GM19099 (cell line): Measurements from ENCODE around the gene MIEF1.

Source experiments
- POLR2A ChIP-seq: IDR thresholded peaks from 3 replicates; pipeline ENCODE4 v1.6.1; 2011; ENCODE audit warnings: low read depth; ENCODE audit not compliant: insufficient read length; ENCODE audit errors: extremely low read depth

The MIEF1 gene

GRCh38 chr22:39528080-39528661 is 26.1 kb downstream of the MIEF1 start:
- TF ChIP-seq POLR2A = no peak

GRCh38 chr22:39528681-39529486 is 26.8 kb downstream of the MIEF1 start:
- no peak for TF ChIP-seq POLR2A

- TF ChIP-seq POLR2A = no peak
Measured at GRCh38 chr22:39529487-39529851, 27.4 kb downstream of the MIEF1 start.

GRCh38 chr22:39530116-39530515 is 28.0 kb downstream of the MIEF1 start:
- no peak for TF ChIP-seq POLR2A

- no peak for TF ChIP-seq POLR2A
Measured at GRCh38 chr22:39530692-39531331, 28.7 kb downstream of the MIEF1 start.

GRCh38 chr22:39532215-39533073 is 30.4 kb downstream of the MIEF1 start, which contains the start of gene RPS19BP1:
RPS19BP1 (minus strand) TSS chr22:39532748; CDS start chr22:39532738, 10 bp downstream.
- peak; percentile 96 for TF ChIP-seq POLR2A

GRCh38 chr22:39534092-39534506 is 32.0 kb downstream of the MIEF1 start:
- TF ChIP-seq POLR2A = no peak

GRCh38 chr22:39534591-39535356 is 32.7 kb downstream of the MIEF1 start:
- TF ChIP-seq POLR2A = no peak

GRCh38 chr22:39535357-39535725 is 33.3 kb downstream of the MIEF1 start:
- TF ChIP-seq POLR2A = no peak

GRCh38 chr22:39535831-39536449 is 33.9 kb downstream of the MIEF1 start:
- no peak for TF ChIP-seq POLR2A

GRCh38 chr22:39536711-39537110 is 34.6 kb downstream of the MIEF1 start:
- TF ChIP-seq POLR2A = no peak

GRCh38 chr22:39537975-39538374 is 35.9 kb downstream of the MIEF1 start:
- TF ChIP-seq POLR2A = no peak

- no peak for TF ChIP-seq POLR2A
Measured at GRCh38 chr22:39543095-39543494, 41.0 kb downstream of the MIEF1 start.
